Coronary artery (tissue), 2 donors: ENCODE measurements around the gene SLC38A11.

Experiments
- DNase-seq: peaks from one replicate; pipeline ENCODE4 v3.0.0-alpha.2; 2017; ENCODE audit warnings: low spot score
- H3K27ac ChIP-seq, 2 donors: fragments of 200-600 bp; sonication (generic); one replicate each; pipeline ENCODE4 v1.5.1; 2016 to 2019
- H3K4me3 ChIP-seq: fragments of 200-600 bp; sonication (generic); 2 replicates; pipeline ENCODE4 v1.5.1; 2016; ENCODE audit warnings: mild to moderate bottlenecking, moderate library complexity
- CTCF ChIP-seq: fragments of 200-600 bp; sonication (generic); IDR thresholded peaks from one replicate; pipeline ENCODE4 v1.5.1; 2019; ENCODE audit warnings: antibody characterized with exemption

Gene SLC38A11

GRCh38 chr2:164897469-164898260, 57.7 kb downstream of the SLC38A11 start:
- no peak overlapping the region for H3K4me3 ChIP-seq
- H3K27ac ChIP-seq = no peak overlapping the region
- TF ChIP-seq CTCF = no peak
- DNase-seq = no peak

- no peak for TF ChIP-seq CTCF
- DNase-seq = no peak
- Histone ChIP-seq H3K27ac (no peak overlapping the region), H3K4me3 (no peak overlapping the region)
Measured at GRCh38 chr2:164896634-164897355, 58.5 kb downstream of the SLC38A11 start.

- Histone ChIP-seq H3K27ac (no peak overlapping the region), H3K4me3 (no peak overlapping the region)
- TF ChIP-seq CTCF = no peak
- no peak for DNase-seq
Measured at GRCh38 chr2:164896226-164896625, 59.1 kb downstream of the SLC38A11 start.

GRCh38 chr2:164891460-164891859, 63.9 kb downstream of the SLC38A11 start:
- no peak overlapping the region for H3K27ac ChIP-seq
- no peak for TF ChIP-seq CTCF
- DNase-seq = no peak
- no peak overlapping the region for H3K4me3 ChIP-seq

- no peak for DNase-seq
- Histone ChIP-seq H3K27ac (no peak overlapping the region), H3K4me3 (no peak overlapping the region)
- TF ChIP-seq CTCF = no peak
Measured at GRCh38 chr2:164890544-164890943, 64.8 kb downstream of the SLC38A11 start.

GRCh38 chr2:164888592-164888991, 66.7 kb downstream of the SLC38A11 start:
- Histone ChIP-seq H3K4me3 (no peak overlapping the region), H3K27ac (no peak overlapping the region)
- TF ChIP-seq CTCF = no peak
- no peak for DNase-seq
